ENCODE measurements around the gene CNOT2.
A peak's percentile ranks its signal among the peaks of the same experiment; 100 is the strongest.

DNA sequence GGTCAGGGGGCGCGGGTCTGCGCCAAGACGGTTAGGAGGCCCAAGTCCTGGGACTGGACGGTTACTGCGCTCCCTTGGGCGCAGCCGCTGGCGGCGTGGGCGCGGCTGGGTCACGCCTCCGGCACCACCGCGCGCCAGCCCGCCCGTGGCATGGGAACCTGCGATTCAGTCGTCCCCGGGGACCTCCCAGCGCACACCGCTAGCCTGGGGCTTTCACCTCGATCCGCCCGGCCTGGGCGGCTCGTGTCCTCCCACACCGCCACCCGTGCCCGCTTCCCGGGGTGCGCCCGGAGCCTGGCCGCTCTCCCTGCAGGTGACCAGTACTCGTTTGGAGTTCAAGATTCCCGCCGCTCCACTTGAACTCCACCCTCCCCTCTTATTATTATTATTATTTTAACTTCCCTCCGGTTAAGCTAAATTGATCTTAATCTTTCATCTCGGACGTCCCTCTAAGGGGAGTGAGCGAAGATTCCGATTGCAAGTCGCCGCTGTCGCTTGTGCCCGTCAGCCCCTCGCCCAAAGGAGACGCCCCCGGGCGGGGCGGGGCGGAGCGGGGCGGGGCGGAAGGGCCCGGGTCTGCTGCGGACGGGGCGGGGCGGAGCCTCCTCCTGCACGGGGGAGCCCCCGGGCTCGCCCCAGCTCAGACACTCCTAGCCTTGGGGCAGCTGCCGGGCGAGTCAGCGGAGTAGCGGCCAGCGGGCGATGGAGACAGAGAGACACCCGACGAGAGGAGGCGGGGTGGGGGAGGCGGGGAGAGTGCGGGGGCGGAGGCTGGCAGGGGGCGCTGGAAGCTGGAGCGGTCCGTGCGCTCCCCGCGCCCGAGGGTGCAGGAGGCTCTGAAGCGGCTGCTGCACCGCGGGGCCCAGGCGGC, 122.7 kb downstream of the CNOT2 start, which contains the start of gene KCNMB4:
- TF ChIP-seq POLR2AphosphoS5 (IDR thresholded peaks at IDR 0.05), result peak in 1 of 4 donors; percentile 57
- TF ChIP-seq, protein P1, sequence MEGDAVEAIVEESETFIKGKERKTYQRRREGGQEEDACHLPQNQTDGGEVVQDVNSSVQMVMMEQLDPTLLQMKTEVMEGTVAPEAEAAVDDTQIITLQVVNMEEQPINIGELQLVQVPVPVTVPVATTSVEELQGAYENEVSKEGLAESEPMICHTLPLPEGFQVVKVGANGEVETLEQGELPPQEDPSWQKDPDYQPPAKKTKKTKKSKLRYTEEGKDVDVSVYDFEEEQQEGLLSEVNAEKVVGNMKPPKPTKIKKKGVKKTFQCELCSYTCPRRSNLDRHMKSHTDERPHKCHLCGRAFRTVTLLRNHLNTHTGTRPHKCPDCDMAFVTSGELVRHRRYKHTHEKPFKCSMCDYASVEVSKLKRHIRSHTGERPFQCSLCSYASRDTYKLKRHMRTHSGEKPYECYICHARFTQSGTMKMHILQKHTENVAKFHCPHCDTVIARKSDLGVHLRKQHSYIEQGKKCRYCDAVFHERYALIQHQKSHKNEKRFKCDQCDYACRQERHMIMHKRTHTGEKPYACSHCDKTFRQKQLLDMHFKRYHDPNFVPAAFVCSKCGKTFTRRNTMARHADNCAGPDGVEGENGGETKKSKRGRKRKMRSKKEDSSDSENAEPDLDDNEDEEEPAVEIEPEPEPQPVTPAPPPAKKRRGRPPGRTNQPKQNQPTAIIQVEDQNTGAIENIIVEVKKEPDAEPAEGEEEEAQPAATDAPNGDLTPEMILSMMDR (IDR thresholded peaks at IDR 0.05), result no peak

Data from sigmoid colon (tissue), 4 donors.